HEK293 (cell line): ENCODE measurements around the gene BCLAF1.

Experiments used
- CTCF ChIA-PET: fragments of 350-600 bp; formaldehyde crosslinking; extraction: SDS; loops from one replicate; lab custom pipeline; 2021; ENCODE audit warnings: antibody characterized with exemption; lab: Yijun Ruan, JAX
- POLR2A ChIA-PET: fragments of 300-600 bp; formaldehyde crosslinking; extraction: SDS; loops from one replicate; lab custom pipeline; 2020; ENCODE audit warnings: antibody characterized with exemption, inconsistent platforms; lab: Yijun Ruan, JAX
- H3K27ac ChIP-seq: fragments of 200-500 bp; sonication (Bioruptor generic); 2 replicates; pipeline ENCODE4 v1.5.1; 2014; ENCODE audit warnings: low read depth, low read length, control low read depth, inconsistent platforms; ENCODE audit errors: extremely low read depth
- H3K36me3 ChIP-seq, 2 experiments: fragments of 200-500 bp in 1 of 2; sonication (Bioruptor generic) in 1 of 2; 1 replicate in 1 of 2; 2 replicates in 1 of 2; pipeline ENCODE4 v1.5.1; 2014 to 2017; ENCODE audit warnings: inconsistent platforms in 2 of 2, low read length in 2 of 2; ENCODE audit not compliant: control insufficient read depth in 2 of 2, insufficient read depth in 1 of 2
- H3K4me1 ChIP-seq: fragments of 200-500 bp; sonication (Bioruptor generic); 2 replicates; pipeline ENCODE4 v1.5.1; 2014; ENCODE audit warnings: mild to moderate bottlenecking, low read length, inconsistent platforms; ENCODE audit not compliant: control insufficient read depth, insufficient read depth
- H3K4me3 ChIP-seq: 2 replicates; pipeline ENCODE4 v1.5.1; 2011; ENCODE audit warnings: low read depth, mild to moderate bottlenecking, control low read depth, low read length, moderate library complexity
- H3K9me3 ChIP-seq: fragments of 200-500 bp; sonication (Bioruptor generic); 2 replicates; pipeline ENCODE4 v1.5.1; 2014; ENCODE audit warnings: low read depth, low read length, inconsistent platforms; ENCODE audit not compliant: control insufficient read depth, insufficient read depth
- EGR2 ChIP-seq: fragments of 450-650 bp; formaldehyde crosslinking; IDR thresholded peaks from 2 replicates; pipeline ENCODE4 v1.5.1; 2016; ENCODE audit warnings: low read depth, missing biosample characterization, missing genetic modification characterization
- FEZF1 ChIP-seq: fragments of 450-650 bp; formaldehyde crosslinking; IDR thresholded peaks from 2 replicates; pipeline ENCODE4 v1.5.1; 2016; ENCODE audit warnings: missing biosample characterization, missing genetic modification characterization
- HOXC10 ChIP-seq: sonication (generic); formaldehyde crosslinking; IDR thresholded peaks from 2 replicates; pipeline ENCODE4 v1.8.1; 2023; ENCODE audit warnings: mild to moderate bottlenecking, missing genetic modification reagents
- KLF8 ChIP-seq: fragments of 450-650 bp; formaldehyde crosslinking; IDR thresholded peaks from 2 replicates; pipeline ENCODE4 v1.5.1; 2016; ENCODE audit warnings: missing biosample characterization, missing genetic modification characterization
- MYNN ChIP-seq: fragments of 450-650 bp; formaldehyde crosslinking; IDR thresholded peaks from 2 replicates; pipeline ENCODE4 v1.5.1; 2016; ENCODE audit warnings: missing biosample characterization, missing genetic modification characterization, borderline replicate concordance
- PRDM6 ChIP-seq: fragments of 450-650 bp; formaldehyde crosslinking; IDR thresholded peaks from 2 replicates; pipeline ENCODE4 v1.5.1; 2017; ENCODE audit warnings: missing biosample characterization, missing genetic modification characterization
- SCRT2 ChIP-seq: fragments of 450-650 bp; formaldehyde crosslinking; IDR thresholded peaks from 2 replicates; pipeline ENCODE4 v1.5.1; 2016; ENCODE audit warnings: missing biosample characterization, missing genetic modification characterization
- SP3 ChIP-seq: fragments of 450-650 bp; formaldehyde crosslinking; IDR thresholded peaks from 2 replicates; pipeline ENCODE4 v1.5.1; 2016; ENCODE audit warnings: missing biosample characterization, missing genetic modification characterization
- ZNF121 ChIP-seq: fragments of 450-650 bp; formaldehyde crosslinking; IDR thresholded peaks from 2 replicates; pipeline ENCODE4 v1.5.1; 2016; ENCODE audit warnings: missing biosample characterization, missing genetic modification characterization
- ZNF133 ChIP-seq: fragments of 450-650 bp; formaldehyde crosslinking; IDR thresholded peaks from 2 replicates; pipeline ENCODE4 v1.5.1; 2016; ENCODE audit warnings: missing biosample characterization, missing genetic modification characterization
- ZNF138 ChIP-seq: fragments of 450-650 bp; formaldehyde crosslinking; IDR thresholded peaks from 2 replicates; pipeline ENCODE4 v1.5.1; 2016; ENCODE audit warnings: missing biosample characterization, missing genetic modification characterization, borderline replicate concordance
- ZNF155 ChIP-seq: fragments of 450-650 bp; formaldehyde crosslinking; IDR thresholded peaks from 2 replicates; pipeline ENCODE4 v1.5.1; 2016; ENCODE audit warnings: missing biosample characterization, missing genetic modification characterization
- ZNF169 ChIP-seq: fragments of 450-650 bp; formaldehyde crosslinking; IDR thresholded peaks from 2 replicates; pipeline ENCODE4 v1.5.1; 2016; ENCODE audit warnings: missing biosample characterization, missing genetic modification characterization
- ZNF2 ChIP-seq: fragments of 450-650 bp; formaldehyde crosslinking; IDR thresholded peaks from 2 replicates; pipeline ENCODE4 v1.5.1; 2016; ENCODE audit warnings: missing biosample characterization, missing genetic modification characterization
- ZNF274 ChIP-seq, 2 experiments: fragments of 200-500 bp in 1 of 2; fragments of 450-650 bp in 1 of 2; sonication (Bioruptor generic) in 1 of 2; formaldehyde crosslinking in 1 of 2; IDR thresholded peaks; 2 replicates each; pipeline versions ENCODE4 v1.5.1 to v1.6.1; 2014 to 2016; ENCODE audit warnings: borderline replicate concordance in 1 of 2, inconsistent platforms in 1 of 2, low read length in 1 of 2, missing biosample characterization in 1 of 2, missing genetic modification characterization in 1 of 2
- ZNF302 ChIP-seq: fragments of 450-650 bp; formaldehyde crosslinking; IDR thresholded peaks from 2 replicates; pipeline ENCODE4 v1.5.1; 2016; ENCODE audit warnings: missing biosample characterization, missing genetic modification characterization, low read depth
- ZNF311 ChIP-seq: fragments of 450-650 bp; formaldehyde crosslinking; IDR thresholded peaks from 2 replicates; pipeline ENCODE4 v1.5.1; 2017; ENCODE audit warnings: missing biosample characterization, missing genetic modification characterization, borderline replicate concordance
- ZNF354C ChIP-seq: fragments of 450-650 bp; formaldehyde crosslinking; IDR thresholded peaks from 2 replicates; pipeline ENCODE4 v1.5.1; 2016; ENCODE audit warnings: missing biosample characterization, missing genetic modification characterization, low read depth, borderline replicate concordance
- ZNF366 ChIP-seq: fragments of 450-650 bp; formaldehyde crosslinking; conservative IDR thresholded peaks from 2 replicates; pipeline ENCODE4 v1.5.1; 2016; ENCODE audit warnings: missing biosample characterization, missing genetic modification characterization
- ZNF37A ChIP-seq: fragments of 450-650 bp; IDR thresholded peaks from 2 replicates; pipeline ENCODE4 v1.5.1; 2018; ENCODE audit warnings: missing biosample characterization, missing genetic modification characterization
- ZNF391 ChIP-seq: fragments of 450-650 bp; formaldehyde crosslinking; IDR thresholded peaks from 2 replicates; pipeline ENCODE4 v1.5.1; 2016; ENCODE audit warnings: low read depth, missing biosample characterization, missing genetic modification characterization, borderline replicate concordance
- ZNF433 ChIP-seq: fragments of 450-650 bp; formaldehyde crosslinking; IDR thresholded peaks from 2 replicates; pipeline ENCODE4 v1.5.1; 2016; ENCODE audit warnings: missing biosample characterization, missing genetic modification characterization, low read depth
- ZNF488 ChIP-seq: fragments of 450-650 bp; formaldehyde crosslinking; IDR thresholded peaks from 2 replicates; pipeline ENCODE4 v1.5.1; 2016; ENCODE audit warnings: missing biosample characterization, missing genetic modification characterization
- ZNF513 ChIP-seq: fragments of 450-650 bp; IDR thresholded peaks from 2 replicates; pipeline ENCODE4 v1.5.1; 2018; ENCODE audit warnings: missing biosample characterization, missing genetic modification characterization
- ZNF585B ChIP-seq: fragments of 450-650 bp; formaldehyde crosslinking; IDR thresholded peaks from 2 replicates; pipeline ENCODE4 v1.5.1; 2016; ENCODE audit warnings: missing biosample characterization, missing genetic modification characterization
- ZNF600 ChIP-seq: fragments of 450-650 bp; formaldehyde crosslinking; IDR thresholded peaks from 2 replicates; pipeline ENCODE4 v1.5.1; 2016; ENCODE audit warnings: missing biosample characterization, missing genetic modification characterization
- ZNF747 ChIP-seq: fragments of 450-650 bp; formaldehyde crosslinking; IDR thresholded peaks from 2 replicates; pipeline ENCODE4 v1.5.1; 2016; ENCODE audit warnings: missing biosample characterization, missing genetic modification characterization
- ZNF768 ChIP-seq: fragments of 450-650 bp; formaldehyde crosslinking; IDR thresholded peaks from 2 replicates; pipeline ENCODE4 v1.5.1; 2018; ENCODE audit warnings: missing biosample characterization, mild to moderate bottlenecking, missing genetic modification characterization
- ZSCAN16 ChIP-seq: fragments of 450-650 bp; formaldehyde crosslinking; IDR thresholded peaks from 2 replicates; pipeline ENCODE4 v1.5.1; 2016; ENCODE audit warnings: missing biosample characterization, missing genetic modification characterization

BCLAF1 gene

GRCh38 chr6:136212608-136213007 lies 77.0 kb downstream of the BCLAF1 start:
- no peaks in the 10 kb centered on the region for H3K4me1 ChIP-seq
- CTCF ChIA-PET: interaction anchor here (0.6 to 4.8 kb wide), 5 partner anchors 11 to 761 kb away, joined by 3 to 26 read pairs (median 3); no protein-coding TSS in a partner anchor
- no peak overlapping the region for H3K27ac ChIP-seq
- no peaks in the 10 kb centered on the region for H3K36me3 ChIP-seq
- POLR2A ChIA-PET: no interaction called here
- TF ChIP-seq ZNF302 (no peak), ZNF513 (tag by site-specific recombination) (no peak), ZNF274 (IDR thresholded peaks at IDR 0.05; ENCODE audit: low read length) (no peak), ZNF274 (tag by site-specific recombination; IDR thresholded peaks at IDR 0.05; ENCODE audit: borderline replicate concordance) (no peak), ZNF488 (tag by site-specific recombination) (no peak), ZNF138 (tag by site-specific recombination) (no peak), ZNF354C (tag by site-specific recombination) (no peak), FEZF1 (tag by site-specific recombination) (no peak), ZNF433 (tag by site-specific recombination) (no peak), ZNF600 (tag by site-specific recombination) (no peak), ZNF768 (tag by site-specific recombination) (no peak), ZNF133 (tag by site-specific recombination) (no peak), ZNF747 (tag by site-specific recombination) (no peak)
- H3K9me3 ChIP-seq: no peaks in the 10 kb centered on the region
- H3K4me3 ChIP-seq: no peak overlapping the region

GRCh38 chr6:136210398-136211165 lies 79.1 kb downstream of the BCLAF1 start:
- Histone ChIP-seq H3K4me3 (no peak overlapping the region), H3K4me1 (no peaks in the 10 kb centered on the region), H3K36me3 (no peaks in the 10 kb centered on the region), H3K9me3 (no peaks in the 10 kb centered on the region), H3K27ac (no peak overlapping the region)
- ChIA-PET POLR2A (no interaction called here), CTCF (interaction anchor here (1.0 to 4.8 kb wide), 2 partner anchors 16 to 534 kb away, joined by 3 to 26 read pairs; no protein-coding TSS in a partner anchor)
- TF ChIP-seq SCRT2 (tag by site-specific recombination) (no peak), ZNF585B (tag by site-specific recombination) (no peak), ZNF366 (no peak), ZNF391 (tag by site-specific recombination) (no peak), MYNN (tag by site-specific recombination) (no peak), ZSCAN16 (tag by site-specific recombination) (no peak), ZNF121 (tag by site-specific recombination) (no peak), ZNF169 (tag by site-specific recombination) (no peak), ZNF2 (tag by site-specific recombination) (no peak), EGR2 (tag by site-specific recombination) (no peak), PRDM6 (tag by site-specific recombination) (no peak), ZNF37A (tag by site-specific recombination) (no peak), ZNF155 (tag by site-specific recombination) (no peak), ZNF311 (tag by site-specific recombination) (no peak), SP3 (tag by site-specific recombination) (no peak), HOXC10 (CRISPR knock-in tag) (no peak), KLF8 (no peak)
